ENCODE results near the gene MAG.

Gene MAG

DNA sequence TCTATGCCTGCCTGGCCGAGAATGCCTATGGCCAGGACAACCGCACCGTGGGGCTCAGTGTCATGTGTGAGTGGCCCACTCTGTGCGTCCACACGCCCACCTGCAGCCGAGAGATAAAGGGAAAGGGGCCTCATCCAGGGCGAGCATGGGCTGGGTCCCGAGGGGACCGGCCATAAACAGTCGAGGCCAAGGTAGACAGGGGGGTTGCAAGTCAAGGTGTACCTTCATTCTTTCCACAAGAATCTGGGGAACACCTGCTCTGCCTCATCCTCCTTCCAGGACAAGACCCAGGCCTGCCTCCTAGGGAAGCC, 8.3 kb downstream of the MAG start:
- DNase-seq, result no peak

DNA sequence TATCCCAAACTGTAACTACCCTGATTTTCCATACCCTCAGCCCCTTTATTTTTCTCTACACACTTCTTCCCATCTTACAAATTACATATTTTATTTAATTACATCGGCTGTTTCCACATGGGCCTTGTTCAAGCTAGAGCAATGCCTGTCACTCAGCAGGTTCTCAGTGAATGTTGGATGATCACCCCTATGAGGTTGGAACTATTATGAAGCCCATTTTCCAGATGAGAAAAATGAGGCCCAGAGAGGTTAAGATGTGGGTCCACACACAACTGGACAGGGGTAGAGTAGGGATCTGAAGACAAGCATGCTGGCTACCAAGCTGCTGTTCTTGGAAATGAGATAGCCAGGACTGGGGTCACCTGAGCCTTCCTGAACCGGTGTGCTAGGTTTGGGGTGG, 10.0 kb downstream of the MAG start:
- no peak for DNase-seq

DNA sequence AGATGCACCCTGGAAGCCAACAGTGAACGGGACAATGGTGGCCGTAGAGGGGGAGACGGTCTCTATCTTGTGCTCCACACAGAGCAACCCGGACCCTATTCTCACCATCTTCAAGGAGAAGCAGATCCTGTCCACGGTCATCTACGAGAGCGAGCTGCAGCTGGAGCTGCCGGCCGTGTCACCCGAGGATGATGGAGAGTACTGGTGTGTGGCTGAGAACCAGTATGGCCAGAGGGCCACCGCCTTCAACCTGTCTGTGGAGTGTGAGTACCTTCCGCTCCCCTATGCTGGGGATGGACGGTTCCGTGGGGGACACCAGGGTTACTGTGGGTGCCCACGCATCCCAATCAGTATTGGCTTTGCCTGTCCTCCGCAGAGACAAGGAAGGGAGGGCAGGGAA, 10.5 kb downstream of the MAG start:
- no peak for DNase-seq

DNA sequence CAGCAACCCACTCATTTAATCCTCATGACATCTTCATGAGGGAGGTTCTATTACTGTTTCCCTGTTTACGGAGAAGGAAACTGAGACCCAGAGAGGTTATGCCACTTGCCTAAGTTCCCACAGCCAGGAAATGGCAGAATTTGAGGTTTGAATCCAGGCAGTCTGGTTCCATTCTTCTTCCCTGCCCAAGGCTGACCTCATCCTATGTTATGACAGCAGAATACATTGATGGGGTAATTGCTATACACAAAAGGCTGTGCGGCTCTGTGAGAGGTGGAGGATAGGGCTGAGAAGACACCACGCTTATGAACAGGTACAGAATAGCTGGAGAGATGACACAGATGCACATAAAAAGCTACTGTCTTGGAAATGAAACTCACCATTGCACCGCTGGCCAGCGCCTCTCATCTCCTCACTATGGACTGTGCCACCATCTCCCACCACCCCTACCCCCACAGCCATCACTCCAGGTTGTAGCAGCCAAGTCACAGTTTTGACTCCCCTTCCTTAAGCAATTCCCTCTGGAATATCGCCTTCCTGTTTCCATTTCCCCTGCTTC, 11.5 kb downstream of the MAG start:
- no peak for DNase-seq

DNA sequence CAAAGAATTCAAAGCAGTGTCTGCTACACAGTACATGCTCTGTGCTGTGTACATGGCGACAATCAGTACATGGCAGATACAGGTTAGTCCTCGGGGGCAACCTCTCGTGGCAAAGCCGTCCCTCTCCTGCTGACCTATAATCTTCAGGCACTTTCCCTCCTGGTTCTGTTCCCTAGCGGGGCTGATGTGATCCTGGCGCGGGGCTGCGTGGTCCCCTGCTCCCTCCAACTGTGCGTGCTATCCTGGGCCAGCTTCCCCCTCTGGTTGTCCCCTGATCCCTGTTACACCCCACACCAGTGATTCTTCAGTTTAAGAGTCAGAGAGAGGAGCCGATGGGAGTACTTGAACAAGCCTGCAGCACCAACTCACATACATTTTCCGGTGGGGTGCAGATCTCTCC, 12.1 kb downstream of the MAG start:
- no peak for DNase-seq

DNA sequence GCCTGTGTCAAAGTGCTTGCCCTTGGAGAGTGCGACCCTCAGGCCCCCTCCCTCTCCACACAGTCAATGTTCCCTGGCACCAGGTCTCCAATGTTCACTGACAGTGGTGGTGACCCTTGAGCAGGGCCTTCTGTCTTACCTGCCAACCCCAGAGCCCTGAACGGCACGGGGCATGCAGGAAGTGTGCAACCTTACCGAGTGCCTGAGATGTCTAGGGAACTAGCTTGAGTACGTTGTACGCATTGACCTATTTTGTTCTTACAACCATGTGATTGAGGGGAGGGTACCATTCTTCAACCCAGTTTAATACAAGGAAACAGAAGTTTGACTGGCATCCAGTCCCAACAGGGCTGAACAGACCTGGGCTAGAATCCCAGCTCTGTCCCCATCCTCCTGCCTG, 13.2 kb downstream of the MAG start:
- DNase-seq, result no peak

DNA sequence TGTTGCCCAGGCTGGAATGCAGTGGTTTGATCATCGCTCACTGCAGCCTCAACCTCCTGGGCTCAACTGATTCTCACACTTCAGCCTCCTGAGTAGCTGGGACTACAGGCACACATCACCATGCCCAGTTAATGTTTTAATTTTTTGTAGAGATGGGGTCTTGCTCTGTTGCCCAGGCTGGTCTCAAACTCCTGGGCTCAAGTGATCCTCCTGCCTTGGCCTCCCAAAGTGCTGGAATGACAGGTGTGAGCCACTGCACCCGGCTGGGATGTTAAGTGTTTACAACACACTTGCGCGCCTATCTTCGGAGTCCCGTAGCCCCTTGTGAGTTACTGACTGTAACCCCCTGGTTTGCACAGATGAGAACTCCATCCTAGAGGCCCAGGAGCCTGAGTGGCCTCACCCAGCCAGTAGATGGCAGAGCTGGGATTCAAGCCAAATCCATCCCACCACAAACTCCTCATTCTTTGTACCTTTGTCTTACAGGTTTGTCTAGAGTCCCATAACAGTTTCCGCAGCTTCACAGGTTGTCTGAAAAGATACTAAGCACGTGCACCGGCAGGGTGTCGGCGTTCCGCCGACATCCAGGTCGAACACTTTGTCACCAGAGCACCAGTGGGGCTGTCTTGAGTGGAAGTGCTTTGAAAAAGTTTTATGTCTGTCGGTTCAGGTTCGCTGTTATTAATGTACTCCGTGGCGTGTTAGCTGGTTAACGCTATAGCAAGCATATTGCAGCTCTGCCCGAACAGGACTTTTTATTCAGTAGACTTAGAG, 14.7 kb downstream of the MAG start:
- DNase-seq, result peak; percentile 16

DNA sequence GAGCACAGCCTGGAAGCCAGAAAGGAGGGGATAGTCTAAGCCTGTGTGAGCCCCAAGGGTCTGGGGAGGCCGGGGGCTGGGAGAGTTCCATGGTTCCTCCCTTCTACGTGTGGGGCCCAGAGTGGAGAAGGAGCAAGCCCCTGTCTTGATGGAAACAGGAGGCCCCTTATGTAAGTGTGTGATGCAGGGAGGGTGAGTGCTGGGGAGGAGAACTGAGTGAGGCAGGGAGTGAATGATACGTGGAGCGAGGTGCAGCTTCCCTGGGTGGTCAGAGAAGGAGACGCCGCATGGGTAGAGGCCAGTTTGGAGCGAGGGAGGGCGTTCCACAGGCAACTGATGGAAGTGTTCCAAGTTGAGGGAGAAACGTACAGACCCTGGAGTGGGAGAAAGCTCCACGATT, 16.0 kb downstream of the MAG start:
- DNase-seq, result no peak

DNA sequence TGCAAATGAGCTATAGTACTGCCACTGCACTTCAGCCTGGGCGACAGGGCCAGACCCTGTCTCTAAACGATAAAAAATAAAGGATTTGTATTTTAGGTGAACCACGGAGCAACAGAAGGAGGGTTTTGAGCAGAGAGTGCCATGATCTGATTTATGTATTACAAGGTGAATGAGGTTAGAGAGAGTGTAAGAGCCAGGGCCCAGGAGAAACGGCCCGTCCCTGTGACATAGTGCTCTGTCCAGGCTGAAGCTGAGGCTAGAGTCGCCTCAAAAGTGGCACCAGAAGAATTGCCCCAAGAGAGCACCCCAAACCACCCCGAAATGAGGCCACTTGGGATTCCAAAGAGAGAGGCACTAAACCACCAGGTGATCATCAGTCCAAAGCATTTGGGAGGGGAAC, 16.9 kb downstream of the MAG start:
- no peak for DNase-seq

DNA sequence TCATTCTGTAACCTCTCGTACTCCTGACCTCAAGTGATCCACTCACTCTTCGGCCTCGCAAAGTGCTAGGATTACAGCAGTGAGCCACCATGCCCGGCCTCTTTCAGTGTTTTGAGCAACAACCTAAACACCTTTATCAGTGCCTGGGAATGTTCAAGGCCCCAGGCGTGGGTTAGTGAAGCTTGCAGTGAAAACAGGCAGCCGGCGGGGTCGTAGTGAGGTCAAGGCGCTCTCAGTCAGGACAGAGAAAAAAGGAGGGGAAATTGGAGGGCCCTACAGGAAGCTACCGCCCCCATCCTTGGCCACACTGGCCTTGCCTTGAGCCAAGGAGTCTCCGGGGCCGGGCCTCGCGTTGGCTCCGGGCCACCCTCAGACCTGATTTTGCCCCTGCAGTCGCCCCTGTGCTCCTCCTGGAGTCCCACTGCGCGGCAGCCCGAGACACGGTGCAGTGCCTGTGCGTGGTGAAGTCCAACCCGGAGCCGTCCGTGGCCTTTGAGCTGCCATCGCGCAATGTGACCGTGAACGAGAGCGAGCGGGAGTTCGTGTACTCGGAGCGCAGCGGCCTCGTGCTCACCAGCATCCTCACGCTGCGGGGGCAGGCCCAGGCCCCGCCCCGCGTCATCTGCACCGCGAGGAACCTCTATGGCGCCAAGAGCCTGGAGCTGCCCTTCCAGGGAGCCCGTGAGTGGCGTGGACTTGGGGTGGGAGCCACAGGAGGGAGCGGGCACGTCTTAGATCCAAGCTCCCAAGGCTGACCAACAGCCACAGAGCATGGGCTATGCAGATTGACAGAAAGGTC, 17.7 kb downstream of the MAG start:
- no peak for DNase-seq

DNA sequence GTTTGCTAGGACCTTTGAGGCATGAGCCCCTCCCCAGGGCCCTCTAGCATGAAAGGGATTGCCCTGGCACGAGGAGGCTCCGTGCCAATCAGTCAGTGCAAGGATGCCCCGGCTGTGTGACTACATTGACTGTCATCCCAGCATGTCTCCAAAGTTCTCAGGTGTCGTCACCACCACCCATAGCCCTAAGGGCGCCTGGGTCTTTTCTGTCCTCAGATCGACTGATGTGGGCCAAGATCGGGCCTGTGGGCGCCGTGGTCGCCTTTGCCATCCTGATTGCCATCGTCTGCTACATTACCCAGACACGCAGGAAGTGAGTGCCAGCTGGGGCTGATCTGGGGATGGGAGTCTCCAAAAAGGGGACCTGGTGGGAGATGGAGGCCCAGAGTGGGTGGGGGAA, 18.4 kb downstream of the MAG start:
- no peak for DNase-seq

DNA sequence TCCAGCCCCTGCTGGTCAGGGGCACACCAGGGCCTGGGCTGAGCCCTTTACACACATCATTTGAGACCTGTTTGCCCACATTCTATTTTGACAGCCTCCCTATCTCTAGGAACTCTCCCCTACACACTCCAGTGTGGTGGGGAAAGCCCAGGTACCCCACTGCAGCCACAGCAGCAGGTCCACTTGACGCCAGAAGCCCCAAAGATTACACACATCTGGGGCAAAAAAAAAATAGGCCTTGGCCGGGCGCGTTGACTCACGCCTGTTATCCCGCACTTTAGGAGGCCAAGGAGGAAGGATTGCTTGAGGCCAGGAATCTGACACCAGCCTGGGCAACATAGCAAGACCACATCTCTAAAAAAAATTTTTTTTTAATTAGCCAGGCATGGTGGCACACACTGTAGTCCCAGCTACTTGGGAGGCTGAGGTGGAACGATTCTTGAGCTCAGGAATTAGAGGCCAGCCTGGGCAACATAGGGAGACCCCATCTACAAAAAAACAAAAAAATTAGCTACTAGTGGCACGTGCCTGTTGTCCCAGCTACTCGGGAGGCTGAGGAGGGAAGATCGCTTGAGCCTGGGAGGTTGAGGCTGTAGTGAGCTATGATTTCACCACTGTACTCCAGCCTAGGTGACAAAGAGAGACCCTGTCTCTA, 19.0 kb downstream of the MAG start:
- DNase-seq, result no peak

DNA sequence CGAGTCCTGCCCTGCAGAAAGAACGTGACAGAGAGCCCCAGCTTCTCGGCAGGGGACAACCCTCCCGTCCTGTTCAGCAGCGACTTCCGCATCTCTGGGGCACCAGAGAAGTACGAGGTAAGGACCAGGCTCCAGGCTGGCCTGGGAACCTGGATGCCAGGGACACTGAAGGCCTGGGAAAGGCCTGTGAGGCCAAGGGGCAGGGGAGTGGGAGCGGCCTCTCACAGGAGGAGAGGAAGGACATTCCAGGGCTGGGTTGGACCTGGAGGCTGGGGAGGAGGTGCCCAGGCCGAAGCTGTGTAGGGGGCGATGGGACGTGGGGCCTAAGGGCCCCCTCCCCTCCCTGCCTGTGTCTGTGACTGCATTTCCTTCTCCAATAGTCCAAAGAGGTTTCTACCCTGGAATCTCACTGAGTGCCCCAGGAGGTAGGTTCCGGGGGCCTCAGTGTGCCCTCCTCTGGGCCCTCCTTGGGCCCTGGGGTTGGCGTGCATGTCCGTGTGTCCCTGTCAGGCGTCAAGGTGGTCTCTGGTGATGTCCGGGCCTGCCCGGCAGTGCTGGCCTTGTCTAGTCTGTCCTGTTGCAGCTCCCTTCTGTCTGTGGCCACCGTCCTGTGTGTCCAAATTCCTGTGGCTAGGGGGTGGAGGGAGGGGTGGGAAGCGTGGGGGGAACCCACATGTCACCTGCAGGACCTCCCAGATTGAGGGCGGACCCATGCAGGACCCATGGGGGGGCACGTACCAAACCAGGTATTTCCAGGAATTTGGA, 20.1 kb downstream of the MAG start:
- no peak for DNase-seq

DNA sequence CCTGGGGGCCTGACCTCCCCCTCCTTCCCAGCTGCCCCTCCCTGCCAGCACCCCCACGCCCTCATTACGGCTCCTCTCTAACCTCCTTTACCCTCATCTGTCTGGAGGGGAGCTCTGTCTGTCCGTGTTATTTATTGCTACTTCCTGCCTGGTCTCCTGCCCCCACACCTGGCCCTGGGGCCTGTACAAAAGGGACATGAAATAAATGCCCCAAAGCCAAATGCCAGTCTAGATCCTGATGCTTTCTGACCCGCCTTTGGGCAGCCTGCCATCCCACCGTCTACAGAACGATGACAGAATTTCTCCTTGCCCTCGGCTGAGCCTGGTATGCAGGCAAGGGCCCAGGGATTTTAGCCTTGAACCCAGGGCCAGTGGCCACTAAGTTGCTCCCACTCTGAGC, 21.6 kb downstream of the MAG start:
- no peak for DNase-seq

DNA sequence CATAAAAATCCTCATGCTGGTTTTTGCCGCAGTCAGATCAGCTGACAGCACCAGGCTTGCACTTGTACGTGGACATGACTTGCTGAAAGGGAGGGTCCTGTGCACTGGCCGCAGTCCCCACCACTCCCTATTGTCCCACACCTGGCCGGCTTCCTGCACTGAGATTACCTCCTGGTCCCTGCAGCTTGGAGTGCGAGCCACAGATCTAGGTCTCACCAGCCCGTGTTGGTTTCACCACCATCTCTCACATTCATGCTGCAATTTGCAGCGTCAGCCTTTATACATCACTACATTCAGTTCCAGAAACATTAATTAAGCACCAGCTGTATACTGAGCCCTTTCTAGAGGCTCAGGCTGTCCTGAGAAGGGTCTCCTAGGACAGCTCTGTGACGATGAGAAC, 22.1 kb downstream of the MAG start:
- no peak for DNase-seq

DNA sequence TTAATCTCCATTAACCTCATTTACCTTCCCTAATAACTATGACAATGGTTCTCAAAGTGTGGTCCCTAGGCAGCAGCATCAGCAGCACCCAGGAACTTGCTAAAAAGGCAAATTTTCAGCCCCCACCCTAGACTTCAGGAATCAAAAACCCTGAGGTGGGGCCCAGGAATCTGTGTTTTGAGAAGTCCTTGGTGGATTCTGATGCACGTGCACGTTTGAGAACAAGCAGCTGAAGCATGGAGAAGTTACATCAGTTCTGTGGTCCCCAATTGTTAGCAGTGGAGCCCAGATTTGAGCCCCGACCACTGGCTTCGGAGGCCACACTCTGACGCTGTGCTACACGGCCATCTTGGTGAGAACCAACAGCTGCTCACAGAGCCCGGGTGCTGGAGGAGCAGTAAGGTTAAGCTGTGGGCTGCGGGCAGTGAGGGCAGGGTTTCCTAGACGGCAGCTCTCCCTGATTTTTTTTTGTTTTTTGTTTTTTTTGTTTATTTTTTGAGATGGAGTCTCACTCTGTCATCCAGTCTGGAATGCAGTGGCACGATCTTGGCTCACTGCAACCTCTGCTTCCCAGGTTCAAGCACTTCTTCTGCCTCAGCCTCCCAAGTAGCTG, 23.0 kb downstream of the MAG start:
- no peak for DNase-seq

DNA sequence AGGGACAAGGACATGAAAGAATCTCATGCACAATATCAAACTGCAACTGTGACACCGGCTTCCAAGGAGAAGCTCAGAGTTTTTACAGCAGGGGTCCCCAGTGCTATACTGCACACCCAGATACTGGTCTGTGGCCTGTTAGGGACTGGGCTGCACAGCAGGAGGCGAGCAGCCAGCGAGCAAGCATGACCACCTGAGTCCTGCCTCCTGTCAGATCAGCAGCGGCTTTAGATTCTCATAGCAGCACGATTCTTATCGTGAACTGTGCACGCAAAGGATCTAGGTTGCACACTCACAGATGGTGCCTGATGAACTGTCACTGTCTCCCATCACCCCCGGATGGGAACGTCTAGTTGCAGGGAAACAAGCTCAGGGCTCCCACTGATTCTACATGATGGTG, 23.9 kb downstream of the MAG start:
- no peak for DNase-seq

DNA sequence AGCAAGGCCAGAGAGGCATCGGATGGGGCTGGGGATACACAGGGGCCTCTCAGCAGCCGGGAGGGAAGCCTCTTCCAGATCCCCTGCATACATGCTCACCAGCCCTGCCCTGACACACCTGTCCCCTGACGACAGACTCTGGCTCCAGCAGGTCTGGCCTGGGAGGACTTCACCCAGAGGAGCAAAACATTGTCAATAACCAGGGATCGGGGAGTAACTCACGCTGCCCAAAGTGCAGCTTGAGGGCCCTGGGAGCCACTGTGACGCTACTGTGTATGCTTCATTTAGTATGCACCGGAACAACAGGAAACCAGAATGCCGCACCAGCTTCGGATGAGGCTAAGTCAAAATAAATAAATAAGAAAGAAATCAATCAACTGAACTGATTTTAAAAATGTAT, 24.6 kb downstream of the MAG start:
- DNase-seq, result peak; percentile 68

DNA sequence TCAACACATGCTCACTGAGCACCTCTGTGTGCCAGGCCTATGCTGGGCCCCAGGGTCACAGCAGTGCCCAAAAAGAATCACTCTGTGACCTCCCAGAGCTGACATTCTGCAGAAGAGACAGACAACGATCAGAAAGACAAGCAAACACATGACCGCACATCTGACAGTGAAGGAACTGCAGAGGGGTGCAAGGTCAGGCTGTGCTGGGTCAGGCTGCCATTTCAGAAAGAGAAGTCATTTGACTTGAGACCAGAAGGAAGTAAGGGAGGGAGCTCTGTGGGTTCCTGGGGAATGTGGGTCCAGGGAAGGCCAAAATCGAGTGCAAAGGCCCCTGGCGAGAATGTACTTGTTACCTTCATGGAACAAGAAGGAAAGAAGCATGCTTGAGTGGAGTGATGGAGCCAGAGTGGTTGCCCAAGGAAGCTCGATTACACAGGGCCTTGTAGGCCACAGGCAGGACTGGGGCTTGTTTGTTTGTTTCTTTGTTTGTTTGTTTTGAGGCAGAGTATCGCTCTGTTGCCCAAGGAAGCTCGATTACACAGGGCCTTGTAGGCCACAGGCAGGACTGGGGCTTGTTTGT, 25.6 kb downstream of the MAG start:
- peak; percentile 3 for DNase-seq

DNA sequence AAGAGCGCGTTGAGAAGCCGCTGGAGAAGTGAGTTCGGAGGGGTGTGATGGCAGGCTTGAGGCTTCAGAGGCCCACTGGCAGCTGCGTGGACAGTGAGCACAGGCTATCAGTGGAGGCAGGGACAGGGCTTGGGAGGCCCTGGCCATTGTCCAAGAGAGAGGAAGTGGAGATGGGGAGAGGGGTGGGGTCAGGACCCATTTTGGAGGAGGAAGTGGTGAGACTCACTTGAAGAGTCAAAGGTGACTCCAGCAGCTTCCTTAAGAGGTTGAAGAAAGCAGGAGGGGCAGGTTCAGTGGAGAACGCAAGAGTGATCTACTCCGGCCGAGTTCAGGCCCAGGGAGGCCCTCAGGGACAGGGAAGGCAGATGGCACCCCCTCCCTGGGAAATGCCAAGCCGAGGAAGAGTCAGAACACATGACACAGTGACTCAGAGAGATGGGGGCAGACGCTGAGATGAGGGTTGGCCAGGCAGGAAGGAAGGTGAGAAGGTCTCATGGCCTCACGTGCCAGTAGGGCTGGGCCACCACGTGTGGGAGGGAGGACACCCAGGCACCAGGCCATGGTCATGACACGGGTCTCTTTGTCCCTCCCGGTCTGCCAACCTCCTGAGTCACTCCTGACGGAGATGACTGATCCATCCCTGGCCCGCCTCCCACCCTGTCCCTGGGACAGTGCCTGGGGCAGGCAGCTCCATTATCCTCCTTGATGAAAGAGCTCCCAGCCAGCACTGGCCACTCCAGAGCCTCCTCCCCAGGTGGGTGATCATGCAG, 26.9 kb downstream of the MAG start:
- no peak for DNase-seq

DNA sequence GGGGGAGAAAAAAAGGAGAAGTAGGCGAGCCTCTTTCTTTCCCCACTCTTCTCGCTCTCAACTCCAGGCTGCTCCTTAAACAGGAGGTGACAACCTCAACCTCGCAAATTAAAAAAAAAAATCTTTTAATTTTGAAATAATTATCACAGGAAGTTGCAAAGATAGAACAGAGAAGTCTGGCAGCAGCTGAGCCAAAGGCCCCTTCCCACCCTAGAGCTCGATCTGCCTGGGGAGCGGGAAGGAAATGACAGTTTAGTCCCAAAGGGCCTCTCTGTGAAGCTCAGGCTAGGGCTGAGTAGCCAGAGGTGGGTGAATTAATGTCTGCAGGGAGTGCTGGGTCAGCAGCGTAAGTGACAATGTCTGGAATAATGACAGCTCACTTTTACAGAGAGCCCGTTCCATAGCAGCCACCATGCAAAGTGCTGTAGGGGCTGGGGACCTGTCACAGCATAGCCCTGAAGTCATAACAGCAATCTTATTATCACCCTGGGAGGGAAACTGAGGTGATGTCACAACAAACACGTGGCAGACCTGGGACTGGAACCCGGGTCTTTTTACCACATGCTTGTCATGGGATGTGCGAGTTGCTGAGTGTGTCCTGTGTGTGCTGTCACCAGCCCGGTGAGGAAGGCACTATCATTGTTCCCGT, 28.2 kb downstream of the MAG start:
- no peak for DNase-seq
